ENCODE measurements around the gene ACVR1.
"Not testable (repeated sequence)": the region's sequence is repeated elsewhere in the genome, so short reads cannot be mapped to it uniquely, and the experiment has no call there.

The ACVR1 gene

GRCh38 chr2:157760949-157761348 is 115.2 kb downstream of the ACVR1 start:
- peaks cover 22% of the 10 kb centered on the region for H3K36me3 ChIP-seq (ENCODE audit: control insufficient read depth, insufficient read depth, low read length)
- H3K27me3 ChIP-seq (ENCODE audit: control insufficient read depth, insufficient read depth, low read length) = no peaks in the 10 kb centered on the region
- H3K9ac ChIP-seq (ENCODE audit: low read depth, low read length) = no peak overlapping the region
- H3K4me3 ChIP-seq (ENCODE audit: low read depth, low read length) = no peak overlapping the region
- peak overlapping the region; percentile 65 for H3K27ac ChIP-seq (ENCODE audit: low read depth, low read length)
- 0 out of 2 replicates have a peak, but pooled peaks cover 8% of the 10 kb centered on the region for H3K9me3 ChIP-seq (ENCODE audit: control insufficient read depth, insufficient read depth, low read length)
- H3K4me1 ChIP-seq (ENCODE audit: control insufficient read depth, insufficient read depth, low read length) = peaks cover 36% of the 10 kb centered on the region

- 0 out of 2 replicates have a peak, but pooled peaks cover 8% of the 10 kb centered on the region for H3K9me3 ChIP-seq (ENCODE audit: control insufficient read depth, insufficient read depth, low read length)
- H3K27ac ChIP-seq (ENCODE audit: low read depth, low read length) = peak overlapping the region; percentile 50
- H3K4me3 ChIP-seq (ENCODE audit: low read depth, low read length) = no peak overlapping the region
- peaks cover 36% of the 10 kb centered on the region for H3K4me1 ChIP-seq (ENCODE audit: control insufficient read depth, insufficient read depth, low read length)
- H3K27me3 ChIP-seq (ENCODE audit: control insufficient read depth, insufficient read depth, low read length) = no peaks in the 10 kb centered on the region
- H3K36me3 ChIP-seq (ENCODE audit: control insufficient read depth, insufficient read depth, low read length) = peaks cover 11% of the 10 kb centered on the region
- no peak overlapping the region for H3K9ac ChIP-seq (ENCODE audit: low read depth, low read length)
Observed at GRCh38 chr2:157759855-157760254, 116.3 kb downstream of the ACVR1 start.

GRCh38 chr2:157758586-157758985 is 117.5 kb downstream of the ACVR1 start:
- Histone ChIP-seq H3K27ac (ENCODE audit: low read depth, low read length) (no peak overlapping the region), H3K27me3 (ENCODE audit: control insufficient read depth, insufficient read depth, low read length) (no peaks in the 10 kb centered on the region), H3K36me3 (ENCODE audit: control insufficient read depth, insufficient read depth, low read length) (peaks cover 6% of the 10 kb centered on the region; the same call in 1 of the 2 replicates), H3K9ac (ENCODE audit: low read depth, low read length) (no peak overlapping the region), H3K9me3 (ENCODE audit: control insufficient read depth, insufficient read depth, low read length) (0 out of 2 replicates have a peak, but pooled peaks cover 8% of the 10 kb centered on the region), H3K4me1 (ENCODE audit: control insufficient read depth, insufficient read depth, low read length) (peaks cover 36% of the 10 kb centered on the region), H3K4me3 (ENCODE audit: low read depth, low read length) (no peak overlapping the region)

GRCh38 chr2:157757500-157757899 is 118.6 kb downstream of the ACVR1 start:
- no peak overlapping the region for H3K4me3 ChIP-seq (ENCODE audit: low read depth, low read length)
- no peak overlapping the region for H3K27ac ChIP-seq (ENCODE audit: low read depth, low read length)
- H3K9ac ChIP-seq (ENCODE audit: low read depth, low read length) = no peak overlapping the region
- H3K9me3 ChIP-seq (ENCODE audit: control insufficient read depth, insufficient read depth, low read length) = 0 out of 2 replicates have a peak, but pooled peaks cover 8% of the 10 kb centered on the region
- H3K4me1 ChIP-seq (ENCODE audit: control insufficient read depth, insufficient read depth, low read length) = peaks cover 36% of the 10 kb centered on the region
- peaks cover 6% of the 10 kb centered on the region; the same call in 1 of the 2 replicates for H3K36me3 ChIP-seq (ENCODE audit: control insufficient read depth, insufficient read depth, low read length)
- no peaks in the 10 kb centered on the region for H3K27me3 ChIP-seq (ENCODE audit: control insufficient read depth, insufficient read depth, low read length)

- peaks cover 34% of the 10 kb centered on the region for H3K4me1 ChIP-seq (ENCODE audit: control insufficient read depth, insufficient read depth, low read length)
- not testable (repeated sequence) for H3K27ac ChIP-seq (ENCODE audit: low read depth, low read length); H3K9ac ChIP-seq (ENCODE audit: low read depth, low read length); H3K4me3 ChIP-seq (ENCODE audit: low read depth, low read length); H3K9me3 ChIP-seq (ENCODE audit: control insufficient read depth, insufficient read depth, low read length); H3K27me3 ChIP-seq (ENCODE audit: control insufficient read depth, insufficient read depth, low read length); H3K36me3 ChIP-seq (ENCODE audit: control insufficient read depth, insufficient read depth, low read length)
Observed at GRCh38 chr2:157756447-157756846, 119.7 kb downstream of the ACVR1 start.

- peaks cover 2% of the 10 kb centered on the region; the same call in 1 of the 2 replicates for H3K36me3 ChIP-seq (ENCODE audit: control insufficient read depth, insufficient read depth, low read length)
- no peak overlapping the region for H3K4me3 ChIP-seq (ENCODE audit: low read depth, low read length)
- H3K4me1 ChIP-seq (ENCODE audit: control insufficient read depth, insufficient read depth, low read length) = no peaks in the 10 kb centered on the region
- H3K27me3 ChIP-seq (ENCODE audit: control insufficient read depth, insufficient read depth, low read length) = no peaks in the 10 kb centered on the region
- no peak overlapping the region for H3K27ac ChIP-seq (ENCODE audit: low read depth, low read length)
- H3K9me3 ChIP-seq (ENCODE audit: control insufficient read depth, insufficient read depth, low read length) = no peaks in the 10 kb centered on the region
- H3K9ac ChIP-seq (ENCODE audit: low read depth, low read length) = no peak overlapping the region
Observed at GRCh38 chr2:157751462-157752058, 124.6 kb downstream of the ACVR1 start.

- no peaks in the 10 kb centered on the region for H3K9me3 ChIP-seq (ENCODE audit: control insufficient read depth, insufficient read depth, low read length)
- no peak overlapping the region for H3K27ac ChIP-seq (ENCODE audit: low read depth, low read length)
Observed at GRCh38 chr2:157749684-157750083, 126.4 kb downstream of the ACVR1 start.

GRCh38 chr2:157748371-157749142 is 127.6 kb downstream of the ACVR1 start:
- no peak overlapping the region for H3K9ac ChIP-seq (ENCODE audit: low read depth, low read length)
- no peak overlapping the region for H3K4me3 ChIP-seq (ENCODE audit: low read depth, low read length)
- H3K4me1 ChIP-seq (ENCODE audit: control insufficient read depth, insufficient read depth, low read length) = no peaks in the 10 kb centered on the region
- no peak overlapping the region for H3K27ac ChIP-seq (ENCODE audit: low read depth, low read length)
- no peaks in the 10 kb centered on the region for H3K9me3 ChIP-seq (ENCODE audit: control insufficient read depth, insufficient read depth, low read length)
- H3K27me3 ChIP-seq (ENCODE audit: control insufficient read depth, insufficient read depth, low read length) = no peaks in the 10 kb centered on the region
- no peaks in the 10 kb centered on the region for H3K36me3 ChIP-seq (ENCODE audit: control insufficient read depth, insufficient read depth, low read length)

More at GRCh38 chr2:157749684-157750083, 126.4 kb downstream of the ACVR1 start:
- Histone ChIP-seq H3K27me3 (ENCODE audit: control insufficient read depth, insufficient read depth, low read length) (no peaks in the 10 kb centered on the region), H3K36me3 (ENCODE audit: control insufficient read depth, insufficient read depth, low read length) (no peaks in the 10 kb centered on the region), H3K4me3 (ENCODE audit: low read depth, low read length) (no peak overlapping the region), H3K9ac (ENCODE audit: low read depth, low read length) (no peak overlapping the region), H3K4me1 (ENCODE audit: control insufficient read depth, insufficient read depth, low read length) (no peaks in the 10 kb centered on the region)

GRCh38 chr2:157747695-157748370 is 128.3 kb downstream of the ACVR1 start:
- H3K9ac ChIP-seq (ENCODE audit: low read depth, low read length) = no peak overlapping the region
- H3K27ac ChIP-seq (ENCODE audit: low read depth, low read length) = no peak overlapping the region
- H3K27me3 ChIP-seq (ENCODE audit: control insufficient read depth, insufficient read depth, low read length) = no peaks in the 10 kb centered on the region
- no peaks in the 10 kb centered on the region for H3K9me3 ChIP-seq (ENCODE audit: control insufficient read depth, insufficient read depth, low read length)
- no peaks in the 10 kb centered on the region for H3K36me3 ChIP-seq (ENCODE audit: control insufficient read depth, insufficient read depth, low read length)
- H3K4me1 ChIP-seq (ENCODE audit: control insufficient read depth, insufficient read depth, low read length) = no peaks in the 10 kb centered on the region
- H3K4me3 ChIP-seq (ENCODE audit: low read depth, low read length) = no peak overlapping the region

- Histone ChIP-seq H3K27me3 (ENCODE audit: control insufficient read depth, insufficient read depth, low read length) (no peaks in the 10 kb centered on the region), H3K27ac (ENCODE audit: low read depth, low read length) (no peak overlapping the region), H3K4me1 (ENCODE audit: control insufficient read depth, insufficient read depth, low read length) (no peaks in the 10 kb centered on the region)
Observed at GRCh38 chr2:157747280-157747679, 128.8 kb downstream of the ACVR1 start.

More at GRCh38 chr2:157747280-157747679, 128.8 kb downstream of the ACVR1 start:
- Histone ChIP-seq H3K9ac (ENCODE audit: low read depth, low read length) (no peak overlapping the region), H3K36me3 (ENCODE audit: control insufficient read depth, insufficient read depth, low read length) (no peaks in the 10 kb centered on the region), H3K4me3 (ENCODE audit: low read depth, low read length) (no peak overlapping the region), H3K9me3 (ENCODE audit: control insufficient read depth, insufficient read depth, low read length) (no peaks in the 10 kb centered on the region)
